AG09309 (cell line): ENCODE data around the gene RNF186.
A peak's percentile ranks its signal among the peaks of the same experiment; 100 is the strongest.

ENCODE experiments used
- DNase-seq: peaks from one replicate; pipeline ENCODE4 v3.0.0-alpha.2; 2010; ENCODE audit warnings: low read depth
- H3K4me3 ChIP-seq: 2 replicates; pipeline ENCODE4 v1.5.1; 2011; ENCODE audit warnings: mild to moderate bottlenecking, low read depth, low read length, moderate library complexity; ENCODE audit not compliant: control insufficient read depth
- CTCF ChIP-seq: IDR thresholded peaks from 2 replicates; pipeline ENCODE4 v1.5.1; 2011; ENCODE audit warnings: mild to moderate bottlenecking, low read depth, low read length, inconsistent platforms; ENCODE audit not compliant: insufficient read depth, control insufficient read depth; ENCODE audit errors: missing control alignments

Gene RNF186

GRCh38 chr1:19814681-19815503, at the start of gene RNF186:
Gene RNF186, minus strand, starts transcription at chr1:19815283. Its CDS starts 182 bp downstream, at chr1:19815101.
- no peak within 1 kb of the TSS for H3K4me3 ChIP-seq
- no peak for DNase-seq
- no peak for TF ChIP-seq CTCF

DNA sequence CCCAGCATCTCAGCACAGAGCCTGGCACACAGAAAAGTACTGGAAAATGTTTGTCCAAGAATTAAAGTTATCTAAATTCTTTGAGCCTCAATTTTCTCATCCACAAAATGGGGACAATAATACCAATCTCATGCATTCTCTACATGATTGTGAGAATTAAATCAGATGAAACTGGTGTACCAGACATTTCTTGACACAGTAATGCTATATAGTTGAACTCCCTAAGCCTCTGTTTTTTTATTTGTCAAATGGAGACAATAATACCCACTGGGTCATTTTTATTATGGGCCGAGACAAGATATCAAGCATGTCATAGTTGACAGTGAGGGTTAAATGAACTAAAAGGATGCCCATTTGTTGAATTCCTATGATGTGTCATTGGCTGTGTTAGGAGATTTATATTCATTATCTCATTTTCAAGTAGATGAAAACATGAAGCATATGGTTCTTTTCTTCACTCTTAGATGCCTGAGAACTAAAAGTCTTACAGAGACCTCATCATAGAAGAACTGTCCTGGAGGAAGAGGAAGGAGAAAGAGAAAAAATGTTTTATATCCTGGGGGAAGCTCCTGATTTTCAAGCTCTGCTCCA, 49.6 kb upstream of the RNF186 start:
- TF ChIP-seq CTCF = no peak
- no peak for DNase-seq
- no peak overlapping the region for H3K4me3 ChIP-seq

- DNase-seq = no peak
- no peak overlapping the region for H3K4me3 ChIP-seq
- TF ChIP-seq CTCF = no peak
Observed at GRCh38 chr1:19862944-19863343, 47.9 kb upstream of the RNF186 start.

DNA sequence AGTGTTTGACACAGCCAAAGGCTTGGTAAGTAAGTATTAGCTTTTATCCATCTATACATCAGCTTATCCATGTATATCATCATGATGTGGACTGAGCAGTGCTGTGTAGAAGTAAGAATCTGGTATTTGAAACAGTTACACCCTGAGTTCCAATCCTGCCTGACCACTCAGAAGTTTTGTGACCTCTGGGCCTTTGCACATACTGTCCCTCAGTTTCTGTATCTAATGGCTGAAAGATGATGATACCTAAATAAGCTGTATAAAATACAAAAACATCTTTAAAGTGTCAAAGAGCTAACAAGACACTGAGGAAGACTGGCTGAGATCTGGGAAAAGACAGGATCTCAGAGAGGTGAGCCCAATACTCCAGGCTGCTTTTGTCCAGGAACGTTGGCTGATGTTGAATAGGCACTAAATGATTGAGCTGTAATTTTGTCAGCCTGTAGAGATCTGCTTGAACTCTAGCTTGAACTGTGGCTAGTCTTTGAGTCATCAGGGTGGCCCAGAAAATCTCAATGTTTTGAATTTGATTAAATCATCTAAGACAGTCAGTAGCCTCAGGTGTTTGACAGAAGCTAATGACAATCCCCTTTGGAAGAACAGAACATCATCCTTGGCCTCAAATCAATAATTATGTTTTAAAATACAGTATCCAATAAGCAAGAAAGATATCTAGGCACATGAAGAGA, 46.9 kb upstream of the RNF186 start:
- TF ChIP-seq CTCF = no peak
- H3K4me3 ChIP-seq = no peak overlapping the region
- DNase-seq = no peak

- H3K4me3 ChIP-seq = no peak overlapping the region
- no peak for TF ChIP-seq CTCF
- peak; percentile 78 for DNase-seq
Observed at GRCh38 chr1:19861034-19861433, 46.0 kb upstream of the RNF186 start.

GRCh38 chr1:19860418-19860817, 45.3 kb upstream of the RNF186 start:
- H3K4me3 ChIP-seq = no peak overlapping the region
- no peak for TF ChIP-seq CTCF
- DNase-seq = no peak
